ENCODE measurements around the gene UGT2B7.

UGT2B7 gene

GRCh38 chr4:69116645-69117321 lies 20.5 kb downstream of the UGT2B7 start:
- Histone ChIP-seq H3K36me3 (ENCODE audit: control insufficient read depth in 1 of 2, insufficient read depth in 2 of 2, low read length in 2 of 2) (no peaks in the 10 kb centered on the region), H3K27me3 (ENCODE audit: low read depth, low read length) (no peaks in the 10 kb centered on the region), H3K4me1 (ENCODE audit: control insufficient read depth in 1 of 2, insufficient read depth in 2 of 2, low read length in 2 of 2) (no peaks in the 10 kb centered on the region), H3K9me3 (ENCODE audit: control insufficient read depth in 1 of 2, low read length in 2 of 2) (no peaks in the 10 kb centered on the region), H3K4me3 (ENCODE audit: low read depth in 1 of 2, low read length in 2 of 2) (no peak overlapping the region), H3K27ac (ENCODE audit: low read length) (no peak overlapping the region)

DNA sequence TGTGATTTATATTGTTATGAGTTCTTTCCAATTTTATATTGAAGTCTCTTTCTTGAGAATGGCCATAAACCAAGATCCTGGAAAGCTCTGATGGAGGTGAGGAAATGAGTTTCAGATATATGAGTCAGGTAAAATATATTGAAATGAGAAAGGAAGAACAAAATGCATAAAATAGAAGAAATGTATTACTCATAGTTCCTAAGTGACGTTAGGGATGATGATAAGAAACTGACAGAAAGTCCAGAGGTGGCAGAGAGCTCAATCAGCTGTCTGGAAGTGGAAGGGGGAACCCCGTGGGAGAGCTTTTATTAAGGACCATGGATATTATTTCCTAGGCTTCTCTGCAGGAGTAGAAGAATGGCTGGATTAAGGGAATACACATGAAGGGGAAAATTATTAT lies 24.6 kb downstream of the UGT2B7 start:
- H3K9me3 ChIP-seq (ENCODE audit: control insufficient read depth in 1 of 2, low read length in 2 of 2) = no peaks in the 10 kb centered on the region
- H3K27ac ChIP-seq (ENCODE audit: low read length) = no peak overlapping the region
- H3K4me1 ChIP-seq (ENCODE audit: control insufficient read depth in 1 of 2, insufficient read depth in 2 of 2, low read length in 2 of 2) = no peaks in the 10 kb centered on the region
- no peaks in the 10 kb centered on the region for H3K27me3 ChIP-seq (ENCODE audit: low read depth, low read length)
- no peak overlapping the region for H3K4me3 ChIP-seq (ENCODE audit: low read depth in 1 of 2, low read length in 2 of 2)
- no peaks in the 10 kb centered on the region for H3K36me3 ChIP-seq (ENCODE audit: control insufficient read depth in 1 of 2, insufficient read depth in 2 of 2, low read length in 2 of 2)

- no peaks in the 10 kb centered on the region for H3K36me3 ChIP-seq (ENCODE audit: control insufficient read depth in 1 of 2, insufficient read depth in 2 of 2, low read length in 2 of 2)
- no peak overlapping the region for H3K4me3 ChIP-seq (ENCODE audit: low read depth in 1 of 2, low read length in 2 of 2)
- H3K9me3 ChIP-seq (ENCODE audit: control insufficient read depth in 1 of 2, low read length in 2 of 2) = no peaks in the 10 kb centered on the region
- H3K27me3 ChIP-seq (ENCODE audit: low read depth, low read length) = no peaks in the 10 kb centered on the region
- no peaks in the 10 kb centered on the region for H3K4me1 ChIP-seq (ENCODE audit: control insufficient read depth in 1 of 2, insufficient read depth in 2 of 2, low read length in 2 of 2)
- H3K27ac ChIP-seq (ENCODE audit: low read length) = no peak overlapping the region
These were observed 26.2 kb downstream of the UGT2B7 start for GRCh38 chr4:69122476-69122875.

DNA sequence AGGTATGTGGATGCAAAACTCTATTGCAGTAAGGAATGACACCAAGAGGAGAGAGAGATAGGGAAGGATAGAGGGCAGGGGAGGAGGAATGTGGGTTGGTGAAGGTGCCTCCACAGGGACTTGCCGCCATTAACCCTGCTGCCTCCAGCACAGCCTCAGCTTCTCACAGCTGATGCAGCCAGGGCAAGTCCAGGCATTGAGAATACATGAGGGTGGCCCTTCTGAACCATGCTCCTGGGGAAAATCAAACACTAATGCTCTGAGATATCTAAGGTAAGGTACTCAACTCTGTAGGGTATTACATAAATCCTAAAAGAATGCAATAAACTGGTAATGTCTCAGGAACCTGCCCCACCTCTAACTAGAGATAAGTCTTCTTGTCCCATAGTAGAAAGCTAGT lies 28.7 kb downstream of the UGT2B7 start:
- no peak overlapping the region for H3K4me3 ChIP-seq (ENCODE audit: low read depth in 1 of 2, low read length in 2 of 2)
- no peaks in the 10 kb centered on the region for H3K27me3 ChIP-seq (ENCODE audit: low read depth, low read length)
- H3K36me3 ChIP-seq (ENCODE audit: control insufficient read depth in 1 of 2, insufficient read depth in 2 of 2, low read length in 2 of 2) = no peaks in the 10 kb centered on the region
- H3K27ac ChIP-seq (ENCODE audit: low read length) = no peak overlapping the region
- H3K4me1 ChIP-seq (ENCODE audit: control insufficient read depth in 1 of 2, insufficient read depth in 2 of 2, low read length in 2 of 2) = no peaks in the 10 kb centered on the region
- no peaks in the 10 kb centered on the region for H3K9me3 ChIP-seq (ENCODE audit: control insufficient read depth in 1 of 2, low read length in 2 of 2)

- no peaks in the 10 kb centered on the region for H3K9me3 ChIP-seq (ENCODE audit: control insufficient read depth in 1 of 2, low read length in 2 of 2)
- H3K4me1 ChIP-seq (ENCODE audit: control insufficient read depth in 1 of 2, insufficient read depth in 2 of 2, low read length in 2 of 2) = no peaks in the 10 kb centered on the region
- H3K27me3 ChIP-seq (ENCODE audit: low read depth, low read length) = no peaks in the 10 kb centered on the region
- H3K27ac ChIP-seq (ENCODE audit: low read length) = no peak overlapping the region
- no peak overlapping the region for H3K4me3 ChIP-seq (ENCODE audit: low read depth in 1 of 2, low read length in 2 of 2)
- H3K36me3 ChIP-seq (ENCODE audit: control insufficient read depth in 1 of 2, insufficient read depth in 2 of 2, low read length in 2 of 2) = no peaks in the 10 kb centered on the region
These were observed 29.8 kb downstream of the UGT2B7 start for GRCh38 chr4:69126024-69126423.

DNA sequence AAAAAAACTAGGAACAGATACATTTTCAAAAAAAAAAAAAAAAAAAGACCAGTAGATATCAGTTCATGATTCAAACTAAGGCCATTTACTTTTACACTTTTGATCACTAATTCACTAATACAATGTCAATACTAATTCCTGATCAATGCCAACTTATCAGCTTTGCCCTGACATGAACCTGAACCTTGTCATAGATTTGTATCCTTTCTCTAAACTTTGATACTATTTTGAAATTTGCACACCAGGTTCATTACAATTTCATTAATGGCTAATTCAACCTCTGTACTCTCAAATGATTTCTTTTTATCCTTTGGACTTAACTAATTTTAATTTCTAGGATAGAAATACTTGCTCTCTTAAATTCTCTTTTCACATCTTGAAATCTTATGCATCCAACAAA lies 37.7 kb downstream of the UGT2B7 start:
- Histone ChIP-seq H3K4me1 (ENCODE audit: control insufficient read depth in 1 of 2, insufficient read depth in 2 of 2, low read length in 2 of 2) (no peaks in the 10 kb centered on the region), H3K27ac (ENCODE audit: low read length) (no peak overlapping the region), H3K27me3 (ENCODE audit: low read depth, low read length) (no peaks in the 10 kb centered on the region), H3K4me3 (ENCODE audit: low read depth in 1 of 2, low read length in 2 of 2) (no peak overlapping the region), H3K36me3 (ENCODE audit: control insufficient read depth in 1 of 2, insufficient read depth in 2 of 2, low read length in 2 of 2) (no peaks in the 10 kb centered on the region), H3K9me3 (ENCODE audit: control insufficient read depth in 1 of 2, low read length in 2 of 2) (no peaks in the 10 kb centered on the region)

DNA sequence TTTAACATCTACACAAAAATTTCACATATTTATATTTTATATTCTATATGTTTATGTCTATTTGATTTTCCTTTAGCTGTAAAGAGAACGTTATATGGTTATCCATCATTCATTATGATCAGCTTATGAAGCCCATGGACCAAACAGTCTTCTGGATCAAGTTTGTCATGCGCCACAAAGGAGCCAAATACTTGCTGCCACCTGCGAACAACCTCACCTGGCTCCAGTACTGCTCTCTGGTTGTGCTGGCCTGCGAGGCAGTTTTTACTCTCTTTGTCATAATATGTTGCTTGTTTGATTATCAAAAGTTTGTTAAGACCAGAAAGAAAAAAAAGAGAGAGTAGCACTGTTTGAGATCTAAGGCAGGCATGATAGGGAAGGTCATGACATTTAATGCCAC lies 38.2 kb downstream of the UGT2B7 start:
- no peak overlapping the region for H3K27ac ChIP-seq (ENCODE audit: low read length)
- no peaks in the 10 kb centered on the region for H3K4me1 ChIP-seq (ENCODE audit: control insufficient read depth in 1 of 2, insufficient read depth in 2 of 2, low read length in 2 of 2)
- H3K27me3 ChIP-seq (ENCODE audit: low read depth, low read length) = no peaks in the 10 kb centered on the region
- H3K36me3 ChIP-seq (ENCODE audit: control insufficient read depth in 1 of 2, insufficient read depth in 2 of 2, low read length in 2 of 2) = no peaks in the 10 kb centered on the region
- no peak overlapping the region for H3K4me3 ChIP-seq (ENCODE audit: low read depth in 1 of 2, low read length in 2 of 2)
- H3K9me3 ChIP-seq (ENCODE audit: control insufficient read depth in 1 of 2, low read length in 2 of 2) = no peaks in the 10 kb centered on the region

DNA sequence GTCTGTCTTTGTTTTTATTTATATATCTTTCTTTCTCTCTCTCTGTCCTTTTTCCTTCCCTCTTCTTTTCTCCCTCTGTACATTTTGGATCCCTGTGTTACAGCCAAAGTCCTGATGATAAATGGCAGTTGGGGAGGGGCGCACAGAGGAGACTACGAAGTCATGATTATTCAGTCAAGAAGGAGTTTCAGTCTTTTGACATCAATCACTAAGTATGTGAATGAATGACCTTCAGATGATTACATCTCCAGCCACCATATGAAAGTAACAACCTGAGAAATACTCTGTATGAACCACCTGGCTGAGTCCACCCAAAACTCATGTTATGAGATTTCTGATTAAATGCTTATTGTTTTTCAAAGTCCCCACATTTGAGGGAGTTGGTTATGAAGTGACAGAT lies 45.0 kb downstream of the UGT2B7 start:
- H3K9me3 ChIP-seq (ENCODE audit: control insufficient read depth in 1 of 2, low read length in 2 of 2) = no peaks in the 10 kb centered on the region
- H3K27me3 ChIP-seq (ENCODE audit: low read depth, low read length) = no peaks in the 10 kb centered on the region
- H3K4me1 ChIP-seq (ENCODE audit: control insufficient read depth in 1 of 2, insufficient read depth in 2 of 2, low read length in 2 of 2) = no peaks in the 10 kb centered on the region
- H3K36me3 ChIP-seq (ENCODE audit: control insufficient read depth in 1 of 2, insufficient read depth in 2 of 2, low read length in 2 of 2) = no peaks in the 10 kb centered on the region
- H3K27ac ChIP-seq (ENCODE audit: low read length) = no peak overlapping the region
- H3K4me3 ChIP-seq (ENCODE audit: low read depth in 1 of 2, low read length in 2 of 2) = no peak overlapping the region

DNA sequence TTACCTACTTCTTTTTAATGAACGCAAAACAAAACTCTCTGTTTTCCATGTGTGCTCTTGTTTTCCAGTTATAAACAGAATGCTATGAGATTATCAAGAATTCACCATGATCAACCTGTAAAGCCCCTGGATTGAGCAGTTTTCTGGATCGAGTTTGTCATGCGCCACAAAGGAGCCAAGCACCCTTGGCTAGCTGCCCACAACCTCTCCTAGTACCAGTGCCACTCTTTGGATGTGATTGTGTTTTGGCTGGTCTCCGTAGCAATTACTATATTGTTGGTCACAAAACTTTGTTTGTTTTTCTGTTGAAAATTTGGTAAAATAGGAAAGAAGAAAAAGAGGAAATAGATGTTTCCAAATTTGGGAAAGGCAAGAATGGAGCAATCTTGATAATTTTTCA lies 51.1 kb downstream of the UGT2B7 start:
- Histone ChIP-seq H3K36me3 (ENCODE audit: control insufficient read depth in 1 of 2, insufficient read depth in 2 of 2, low read length in 2 of 2) (no peaks in the 10 kb centered on the region), H3K4me1 (ENCODE audit: control insufficient read depth in 1 of 2, insufficient read depth in 2 of 2, low read length in 2 of 2) (no peaks in the 10 kb centered on the region), H3K4me3 (ENCODE audit: low read depth in 1 of 2, low read length in 2 of 2) (no peak overlapping the region), H3K27me3 (ENCODE audit: low read depth, low read length) (no peaks in the 10 kb centered on the region), H3K9me3 (ENCODE audit: control insufficient read depth in 1 of 2, low read length in 2 of 2) (no peaks in the 10 kb centered on the region), H3K27ac (ENCODE audit: low read length) (no peak overlapping the region)

DNA sequence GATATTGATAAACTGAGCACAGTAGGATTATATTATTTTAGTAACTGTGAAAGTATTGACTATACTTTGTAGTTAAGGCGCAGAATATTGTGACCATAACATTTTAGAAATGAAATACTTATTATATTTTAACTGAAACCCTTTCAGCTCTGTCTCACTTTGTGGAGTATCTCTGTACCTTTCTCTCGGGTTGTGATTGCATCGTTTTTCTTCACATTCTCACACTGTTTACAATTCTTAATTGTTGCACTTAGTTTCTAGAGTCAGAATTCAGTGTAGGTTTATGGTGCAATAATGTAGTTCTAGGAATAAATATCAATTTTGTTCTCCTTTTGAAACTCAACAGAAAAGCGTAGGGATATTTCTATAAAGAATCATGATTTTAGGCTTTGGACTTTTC lies 57.7 kb downstream of the UGT2B7 start:
- H3K4me1 ChIP-seq (ENCODE audit: control insufficient read depth in 1 of 2, insufficient read depth in 2 of 2, low read length in 2 of 2) = no peaks in the 10 kb centered on the region
- no peak overlapping the region for H3K4me3 ChIP-seq (ENCODE audit: low read depth in 1 of 2, low read length in 2 of 2)
- H3K27ac ChIP-seq (ENCODE audit: low read length) = no peak overlapping the region
- no peaks in the 10 kb centered on the region for H3K36me3 ChIP-seq (ENCODE audit: control insufficient read depth in 1 of 2, insufficient read depth in 2 of 2, low read length in 2 of 2)
- no peaks in the 10 kb centered on the region for H3K27me3 ChIP-seq (ENCODE audit: low read depth, low read length)
- no peaks in the 10 kb centered on the region for H3K9me3 ChIP-seq (ENCODE audit: control insufficient read depth in 1 of 2, low read length in 2 of 2)

- Histone ChIP-seq H3K9me3 (ENCODE audit: control insufficient read depth in 1 of 2, low read length in 2 of 2) (no peaks in the 10 kb centered on the region), H3K36me3 (ENCODE audit: control insufficient read depth in 1 of 2, insufficient read depth in 2 of 2, low read length in 2 of 2) (no peaks in the 10 kb centered on the region), H3K4me1 (ENCODE audit: control insufficient read depth in 1 of 2, insufficient read depth in 2 of 2, low read length in 2 of 2) (no peaks in the 10 kb centered on the region), H3K4me3 (ENCODE audit: low read depth in 1 of 2, low read length in 2 of 2) (no peak overlapping the region), H3K27me3 (ENCODE audit: low read depth, low read length) (no peaks in the 10 kb centered on the region), H3K27ac (ENCODE audit: low read length) (no peak overlapping the region)
These were observed 60.6 kb downstream of the UGT2B7 start for GRCh38 chr4:69156913-69157312.

All from muscle layer of duodenum (tissue), 2 donors.